Epithelial cell of esophagus (primary cell): Measurements from ENCODE around the gene MOB2.

Experiments used
- DNase-seq: peaks from one replicate; pipeline ENCODE4 v3.0.0; 2010; ENCODE audit warnings: low read depth
- H3K4me3 ChIP-seq: 2 replicates; pipeline ENCODE4 v1.5.1; 2011; ENCODE audit warnings: mild to moderate bottlenecking, low read length, control low read depth
- TF ChIP-seq, protein P1 (sequence below): IDR thresholded peaks from 2 replicates; pipeline ENCODE4 v1.5.1; 2011; ENCODE audit warnings: low read depth, mild to moderate bottlenecking, low read length, control low read depth, inconsistent platforms; ENCODE audit not compliant: insufficient read depth; ENCODE audit errors: missing control alignments

Gene MOB2

DNA sequence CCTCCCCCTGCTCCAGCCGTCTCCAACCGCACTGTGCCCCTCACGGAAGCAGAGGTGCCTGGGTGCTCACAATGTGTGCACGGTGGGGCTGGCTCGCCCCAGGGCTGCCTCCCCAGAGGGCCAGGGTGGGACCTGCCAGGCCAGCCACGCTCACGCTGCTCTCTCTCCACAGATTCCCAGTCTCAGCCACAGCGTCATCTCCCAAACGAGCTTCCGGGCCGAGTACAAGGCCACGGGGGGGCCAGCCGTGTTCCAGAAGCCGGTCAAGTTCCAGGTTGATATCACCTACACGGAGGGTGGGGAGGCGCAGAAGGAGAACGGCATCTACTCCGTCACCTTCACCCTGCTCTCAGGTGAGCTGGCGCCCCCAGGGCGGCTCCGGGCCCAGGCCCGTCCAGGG lies 30.4 kb downstream of the MOB2 start:
- TF ChIP-seq, protein P1, sequence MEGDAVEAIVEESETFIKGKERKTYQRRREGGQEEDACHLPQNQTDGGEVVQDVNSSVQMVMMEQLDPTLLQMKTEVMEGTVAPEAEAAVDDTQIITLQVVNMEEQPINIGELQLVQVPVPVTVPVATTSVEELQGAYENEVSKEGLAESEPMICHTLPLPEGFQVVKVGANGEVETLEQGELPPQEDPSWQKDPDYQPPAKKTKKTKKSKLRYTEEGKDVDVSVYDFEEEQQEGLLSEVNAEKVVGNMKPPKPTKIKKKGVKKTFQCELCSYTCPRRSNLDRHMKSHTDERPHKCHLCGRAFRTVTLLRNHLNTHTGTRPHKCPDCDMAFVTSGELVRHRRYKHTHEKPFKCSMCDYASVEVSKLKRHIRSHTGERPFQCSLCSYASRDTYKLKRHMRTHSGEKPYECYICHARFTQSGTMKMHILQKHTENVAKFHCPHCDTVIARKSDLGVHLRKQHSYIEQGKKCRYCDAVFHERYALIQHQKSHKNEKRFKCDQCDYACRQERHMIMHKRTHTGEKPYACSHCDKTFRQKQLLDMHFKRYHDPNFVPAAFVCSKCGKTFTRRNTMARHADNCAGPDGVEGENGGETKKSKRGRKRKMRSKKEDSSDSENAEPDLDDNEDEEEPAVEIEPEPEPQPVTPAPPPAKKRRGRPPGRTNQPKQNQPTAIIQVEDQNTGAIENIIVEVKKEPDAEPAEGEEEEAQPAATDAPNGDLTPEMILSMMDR: no peak
- no peak for DNase-seq
- no peak overlapping the region for H3K4me3 ChIP-seq

DNA sequence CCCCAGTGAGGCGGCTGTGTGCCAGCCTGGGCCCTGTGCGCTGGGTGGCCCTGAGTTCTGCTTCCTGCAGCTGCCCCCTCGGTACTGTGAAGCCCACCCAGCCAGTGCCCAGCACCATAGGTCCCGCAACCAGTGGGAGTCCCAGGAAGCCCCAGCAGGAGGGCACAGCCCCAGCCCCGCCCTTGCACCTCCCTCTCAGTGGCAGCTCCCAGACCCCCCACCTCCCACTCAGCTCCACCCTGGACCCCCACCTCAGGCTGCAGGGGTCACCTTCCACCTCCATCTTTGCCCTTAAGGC lies 30.9 kb downstream of the MOB2 start:
- TF ChIP-seq, protein P1: no peak

DNA sequence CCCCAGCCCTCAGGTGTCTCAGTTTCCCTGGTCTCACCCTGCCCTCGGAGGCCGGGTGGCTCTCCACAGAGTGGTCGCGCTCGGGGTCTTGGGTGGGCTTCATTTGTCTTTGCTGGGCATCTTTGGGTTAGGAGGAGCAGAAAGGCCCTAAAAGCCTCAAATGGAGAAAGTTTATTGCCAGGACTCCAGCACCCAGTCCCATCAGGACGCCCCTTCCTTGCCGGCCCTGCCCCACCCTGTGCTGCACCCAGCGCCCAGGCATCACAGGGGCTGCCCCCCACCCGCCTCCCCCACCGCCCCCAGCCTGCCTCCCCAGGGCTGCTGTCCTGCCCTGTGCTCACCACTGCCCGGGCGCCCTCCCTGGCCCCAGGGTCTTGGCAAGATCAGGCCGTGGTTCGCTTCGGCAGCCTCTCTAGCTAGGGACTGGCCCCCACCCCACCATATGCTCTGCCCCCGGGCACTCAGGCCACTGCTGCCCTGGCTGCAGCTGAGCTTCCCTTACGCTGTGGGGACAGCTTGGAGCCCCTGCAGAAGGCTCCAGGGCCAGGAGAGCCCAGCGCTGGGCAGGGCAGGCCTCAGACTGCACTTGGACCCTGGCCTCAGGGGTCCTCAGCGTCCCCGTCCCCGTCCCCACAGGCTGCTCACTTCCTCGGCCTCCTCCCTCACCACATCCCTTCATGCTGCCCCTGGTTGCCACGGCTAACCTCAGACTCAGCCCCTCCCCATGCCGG lies 31.4 kb downstream of the MOB2 start:
- no peak for DNase-seq
- TF ChIP-seq, protein P1: no peak
- no peak overlapping the region for H3K4me3 ChIP-seq

More for the DNA sequence above, 30.9 kb downstream of the MOB2 start:
- H3K4me3 ChIP-seq: no peak overlapping the region
- DNase-seq: no peak

DNA sequence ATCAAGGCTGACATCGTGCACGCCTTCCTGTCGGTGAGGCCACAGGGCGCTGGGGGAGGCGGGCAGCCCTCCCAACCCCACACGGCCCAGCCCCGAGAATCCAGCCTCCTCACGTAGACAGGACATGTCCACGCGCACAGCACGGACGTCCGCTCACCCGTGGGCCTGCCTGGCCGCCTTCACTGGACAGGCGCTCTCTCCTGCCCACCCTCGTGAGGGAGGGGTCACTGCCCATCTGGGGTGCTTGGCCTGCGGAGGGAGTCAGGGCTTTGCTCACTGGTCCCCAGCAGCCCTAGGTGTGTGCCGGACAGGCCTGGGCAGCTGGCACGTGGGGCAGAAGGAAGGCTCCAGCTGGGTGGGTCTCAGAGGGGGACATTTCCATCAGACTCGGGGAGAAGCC lies 32.0 kb downstream of the MOB2 start:
- TF ChIP-seq, protein P1: no peak
- H3K4me3 ChIP-seq: no peak overlapping the region
- DNase-seq: no peak

DNA sequence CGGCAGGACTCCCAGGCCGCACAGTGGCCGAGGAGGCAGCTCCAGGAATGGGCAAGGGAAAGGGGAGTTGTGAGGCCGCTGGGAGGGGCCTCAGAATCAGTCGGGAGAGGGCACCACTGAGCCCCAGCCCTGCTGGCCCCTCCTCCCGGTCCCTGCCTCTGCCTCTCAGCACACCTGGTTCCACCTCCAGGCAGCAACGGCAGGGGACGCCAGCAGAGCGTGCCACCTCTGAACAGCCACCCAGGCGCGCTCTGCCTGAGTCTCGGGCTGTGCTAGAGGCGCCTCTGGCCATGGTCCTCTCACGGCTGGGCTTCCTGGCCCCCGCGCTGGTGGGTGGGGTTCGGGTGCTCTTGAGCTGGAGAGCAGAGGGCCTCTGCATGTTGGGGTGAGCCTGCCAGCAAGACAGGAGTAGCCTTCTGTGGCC lies 33.0 kb downstream of the MOB2 start:
- H3K4me3 ChIP-seq: no peak overlapping the region
- TF ChIP-seq, protein P1: peak; percentile 63
- peak; percentile 60 for DNase-seq

DNA sequence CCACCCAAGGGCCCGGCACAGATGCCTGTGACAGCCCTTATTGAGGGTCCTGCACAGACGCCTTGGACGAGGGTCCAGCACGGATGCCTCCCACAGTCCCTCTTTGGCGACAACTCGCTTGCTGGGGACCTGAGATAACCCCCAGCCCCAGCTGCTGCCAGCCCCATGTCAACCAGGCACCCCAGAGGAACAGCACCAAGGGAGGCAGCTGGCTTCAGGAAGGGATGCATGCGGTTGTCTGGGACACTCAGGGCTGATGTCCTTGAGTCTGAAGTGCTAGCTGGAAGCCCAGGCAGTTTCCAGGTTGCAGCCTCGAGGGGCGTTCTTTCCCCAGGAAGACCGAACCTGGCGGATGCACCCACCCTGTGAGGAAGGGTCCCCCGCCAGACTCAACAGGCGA lies 33.8 kb downstream of the MOB2 start:
- no peak for DNase-seq
- TF ChIP-seq, protein P1: no peak
- no peak overlapping the region for H3K4me3 ChIP-seq

DNA sequence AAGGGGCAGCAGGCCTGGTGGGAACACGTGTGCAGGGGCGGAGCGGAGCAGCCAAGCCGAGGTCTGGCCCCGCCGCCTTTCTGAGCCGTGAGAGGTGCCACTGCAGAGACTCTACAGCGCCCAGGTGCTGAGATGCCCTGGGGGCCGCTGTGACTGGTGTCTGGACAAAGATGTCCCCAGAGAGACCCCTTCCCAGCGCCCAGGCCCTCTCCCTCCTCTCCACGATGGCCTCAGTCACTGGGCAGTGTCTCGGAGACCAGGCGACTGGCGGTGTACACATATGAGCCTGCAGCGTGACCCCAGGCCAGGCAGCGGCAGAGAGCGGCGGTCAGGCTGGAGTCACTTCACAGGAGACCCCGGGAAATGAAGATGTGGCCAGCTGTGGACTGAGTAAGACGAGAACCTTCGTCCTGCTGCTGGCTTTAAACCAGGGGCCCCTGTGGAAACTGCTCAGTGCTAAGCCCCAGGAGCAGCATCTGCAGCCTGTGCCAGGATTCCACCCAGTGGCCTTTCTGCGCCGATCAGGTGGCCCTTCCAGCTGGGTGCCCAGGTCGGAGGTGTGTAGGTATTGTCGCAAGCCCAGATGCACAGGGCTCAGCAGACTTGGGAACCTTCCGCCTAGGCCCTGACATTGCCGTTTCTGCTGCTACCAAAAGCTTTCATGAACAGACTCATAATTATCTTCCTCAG lies 34.7 kb downstream of the MOB2 start:
- TF ChIP-seq, protein P1: no peak
- DNase-seq: no peak

More for the DNA sequence above, 34.7 kb downstream of the MOB2 start:
- no peak overlapping the region for H3K4me3 ChIP-seq
